ENCODE results near the gene SULF2.

DNA sequence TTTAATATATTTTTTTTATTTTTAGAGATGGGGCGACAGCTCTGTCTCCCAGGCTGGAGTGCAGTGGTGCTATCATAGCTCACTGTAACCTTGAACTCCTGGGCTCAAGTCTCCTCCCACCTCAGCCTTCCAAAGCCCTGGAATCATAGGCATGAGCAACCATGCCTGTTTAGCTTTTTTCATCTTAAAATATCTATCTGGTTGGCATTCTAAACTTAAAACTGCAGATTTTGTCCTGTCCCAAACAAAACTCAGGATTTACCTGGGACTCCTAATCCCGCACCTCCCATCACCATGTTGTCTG lies 124.7 kb downstream of the SULF2 start:
- TF ChIP-seq, protein P1, sequence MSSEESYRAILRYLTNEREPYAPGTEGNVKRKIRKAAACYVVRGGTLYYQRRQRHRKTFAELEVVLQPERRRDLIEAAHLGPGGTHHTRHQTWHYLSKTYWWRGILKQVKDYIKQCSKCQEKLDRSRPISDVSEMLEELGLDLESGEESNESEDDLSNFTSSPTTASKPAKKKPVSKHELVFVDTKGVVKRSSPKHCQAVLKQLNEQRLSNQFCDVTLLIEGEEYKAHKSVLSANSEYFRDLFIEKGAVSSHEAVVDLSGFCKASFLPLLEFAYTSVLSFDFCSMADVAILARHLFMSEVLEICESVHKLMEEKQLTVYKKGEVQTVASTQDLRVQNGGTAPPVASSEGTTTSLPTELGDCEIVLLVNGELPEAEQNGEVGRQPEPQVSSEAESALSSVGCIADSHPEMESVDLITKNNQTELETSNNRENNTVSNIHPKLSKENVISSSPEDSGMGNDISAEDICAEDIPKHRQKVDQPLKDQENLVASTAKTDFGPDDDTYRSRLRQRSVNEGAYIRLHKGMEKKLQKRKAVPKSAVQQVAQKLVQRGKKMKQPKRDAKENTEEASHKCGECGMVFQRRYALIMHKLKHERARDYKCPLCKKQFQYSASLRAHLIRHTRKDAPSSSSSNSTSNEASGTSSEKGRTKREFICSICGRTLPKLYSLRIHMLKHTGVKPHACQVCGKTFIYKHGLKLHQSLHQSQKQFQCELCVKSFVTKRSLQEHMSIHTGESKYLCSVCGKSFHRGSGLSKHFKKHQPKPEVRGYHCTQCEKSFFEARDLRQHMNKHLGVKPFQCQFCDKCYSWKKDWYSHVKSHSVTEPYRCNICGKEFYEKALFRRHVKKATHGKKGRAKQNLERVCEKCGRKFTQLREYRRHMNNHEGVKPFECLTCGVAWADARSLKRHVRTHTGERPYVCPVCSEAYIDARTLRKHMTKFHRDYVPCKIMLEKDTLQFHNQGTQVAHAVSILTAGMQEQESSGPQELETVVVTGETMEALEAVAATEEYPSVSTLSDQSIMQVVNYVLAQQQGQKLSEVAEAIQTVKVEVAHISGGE (CRISPR knock-in tag; IDR thresholded peaks at IDR 0.05), result no peak; a peak in 1 of 6 replicates
- TF ChIP-seq EZH2 (IDR thresholded peaks at IDR 0.05; ENCODE audit: borderline replicate concordance, low read depth, low read length) (no peak), ZNF561 (CRISPR knock-in tag; conservative IDR thresholded peaks at IDR 0.05) (no peak), NFRKB (IDR thresholded peaks at IDR 0.05; ENCODE audit: low read depth) (no peak), FOS (IDR thresholded peaks at IDR 0.05; ENCODE audit: extremely low read depth, insufficient read length) (no peak), EP300 (IDR thresholded peaks at IDR 0.05; ENCODE audit: low read length) (no peak), ZFX (CRISPR knock-in tag; IDR thresholded peaks at IDR 0.05) (no peak), BMI1 (IDR thresholded peaks at IDR 0.05; ENCODE audit: low read length) (no peak), TEAD4 (IDR thresholded peaks at IDR 0.05; ENCODE audit: low read length) (no peak), TEAD4 (CRISPR knock-in tag; IDR thresholded peaks at IDR 0.05; ENCODE audit: borderline replicate concordance) (no peak), MAZ (CRISPR knock-in tag; conservative IDR thresholded peaks at IDR 0.05 in 1 of 2, IDR thresholded peaks at IDR 0.05 in 1 of 2) (no peak), ZNF274 (IDR thresholded peaks at IDR 0.05; ENCODE audit: borderline replicate concordance, low read depth, low read length) (no peak), ELF1 (tag; IDR thresholded peaks at IDR 0.05) (no peak), SIN3A (IDR thresholded peaks at IDR 0.05; ENCODE audit: borderline replicate concordance in 2 of 2, control insufficient read depth in 1 of 2, low read depth in 2 of 2, low read length in 2 of 2) (no peak)
- TF ChIP-seq, protein P2, sequence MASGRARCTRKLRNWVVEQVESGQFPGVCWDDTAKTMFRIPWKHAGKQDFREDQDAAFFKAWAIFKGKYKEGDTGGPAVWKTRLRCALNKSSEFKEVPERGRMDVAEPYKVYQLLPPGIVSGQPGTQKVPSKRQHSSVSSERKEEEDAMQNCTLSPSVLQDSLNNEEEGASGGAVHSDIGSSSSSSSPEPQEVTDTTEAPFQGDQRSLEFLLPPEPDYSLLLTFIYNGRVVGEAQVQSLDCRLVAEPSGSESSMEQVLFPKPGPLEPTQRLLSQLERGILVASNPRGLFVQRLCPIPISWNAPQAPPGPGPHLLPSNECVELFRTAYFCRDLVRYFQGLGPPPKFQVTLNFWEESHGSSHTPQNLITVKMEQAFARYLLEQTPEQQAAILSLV (tag; IDR thresholded peaks at IDR 0.05), result no peak
